ENCODE data around the gene TMC8. TPM values are rescaled to one million over a fixed set of nuclear protein-coding genes. Genes with fewer than 3 reads are reported as not detected.

TMC8 gene
- polyA plus RNA-seq, 2 of the 4 experiments (the other 2 are of a cell fraction) = 0.14 to 0.26 TPM

- no peak for FAIRE-seq
- ATAC-seq = no peak
- Histone ChIP-seq H3K4me2 (no peak overlapping the region), H3K4me1 (no peaks in the 10 kb centered on the region), H3K4me3 (no peak overlapping the region), H3K27ac (no peak overlapping the region), H3K9me3 (no peaks in the 10 kb centered on the region)
- POLR2A ChIA-PET = no interaction called here
- 66% methylated on average over 6 of the region's 6 CpGs for WGBS (ENCODE audit: missing lambda C conversion rate)
- TF ChIP-seq MYC (IDR thresholded peaks at IDR 0.05; ENCODE audit: borderline replicate concordance, low read length) = no peak
- TF ChIP-seq ZFP36 (IDR thresholded peaks at IDR 0.05; ENCODE audit: borderline replicate concordance, partially characterized antibody) = no peak
- TF ChIP-seq HOXA7 (CRISPR knock-in tag; IDR thresholded peaks at IDR 0.05) = no peak
- no peak for TF ChIP-seq RAD21 (conservative IDR thresholded peaks at IDR 0.05 in 1 of 2, IDR thresholded peaks at IDR 0.05 in 1 of 2)
- TF ChIP-seq CEBPB (IDR thresholded peaks at IDR 0.05) = no peak
- TF ChIP-seq NR3C1 (IDR thresholded peaks at IDR 0.05) = no peak
- no peak for TF ChIP-seq PBX3 (IDR thresholded peaks at IDR 0.05)
- TF ChIP-seq CBX2 (IDR thresholded peaks at IDR 0.05; ENCODE audit: borderline replicate concordance, low read depth) = no peak
- no peak for TF ChIP-seq TP53 (CRISPR knock-in tag; IDR thresholded peaks at IDR 0.05)
- no peak for TF ChIP-seq MAZ (IDR thresholded peaks at IDR 0.05; ENCODE audit: borderline replicate concordance, low read depth, low read length)
- TF ChIP-seq POLR2A (IDR thresholded peaks at IDR 0.05; ENCODE audit: low read length) = no peak
- TF ChIP-seq USF2 (IDR thresholded peaks at IDR 0.05) = no peak
- TF ChIP-seq POLR2AphosphoS2 (conservative IDR thresholded peaks at IDR 0.05; ENCODE audit: low read length) = no peak
- TF ChIP-seq PHF8 (IDR thresholded peaks at IDR 0.05; ENCODE audit: borderline replicate concordance, low read depth) = no peak
- TF ChIP-seq ATOH8 (CRISPR knock-in tag; IDR thresholded peaks at IDR 0.05; ENCODE audit: low read depth) = no peak
- DNase-seq (ENCODE audit: low read depth in 1 of 2, low spot score in 1 of 2) = no peak
- CTCF ChIA-PET = interaction anchor here (0.6 to 12.3 kb wide), 9 partner anchors 9 to 1251 kb away, joined by 3 to 99 read pairs (median 4); no protein-coding TSS in a partner anchor
Measured at GRCh38 chr17:78092794-78093324, 37.7 kb upstream of the TMC8 start.

GRCh38 chr17:78095035-78095434 lies 35.5 kb upstream of the TMC8 start:
- ChIA-PET CTCF (interaction anchor here (0.7 to 12.3 kb wide), 10 partner anchors 8 to 156 kb away, joined by 3 to 99 read pairs (median 6); no protein-coding TSS in a partner anchor), POLR2A (no interaction called here)
- no peak for TF ChIP-seq HMGXB4 (CRISPR knock-in tag; IDR thresholded peaks at IDR 0.05; ENCODE audit: borderline replicate concordance)
- TF ChIP-seq ZC3H11A (IDR thresholded peaks at IDR 0.05) = no peak
- no peak for TF ChIP-seq HOXB13 (CRISPR knock-in tag; IDR thresholded peaks at IDR 0.05; ENCODE audit: low read depth)
- TF ChIP-seq ELK1 (IDR thresholded peaks at IDR 0.05; ENCODE audit: low read depth, low read length) = no peak
- no peak for TF ChIP-seq MAX (IDR thresholded peaks at IDR 0.05)
- no peak for TF ChIP-seq HES2 (IDR thresholded peaks at IDR 0.05)
- Histone ChIP-seq H3K4me3 (no peak overlapping the region), H3K9me3 (no peaks in the 10 kb centered on the region), H3K4me1 (no peaks in the 10 kb centered on the region), H3K27ac (no peak overlapping the region), H3K4me2 (no peak overlapping the region)
- FAIRE-seq (no peak), ATAC-seq (no peak), DNase-seq (ENCODE audit: low read depth in 1 of 2, low spot score in 1 of 2) (no peak)
- WGBS (ENCODE audit: missing lambda C conversion rate) = 82% methylated on average over 6 of the region's 6 CpGs
